ENCODE results near the gene C1QTNF9.

C1QTNF9 gene

DNA sequence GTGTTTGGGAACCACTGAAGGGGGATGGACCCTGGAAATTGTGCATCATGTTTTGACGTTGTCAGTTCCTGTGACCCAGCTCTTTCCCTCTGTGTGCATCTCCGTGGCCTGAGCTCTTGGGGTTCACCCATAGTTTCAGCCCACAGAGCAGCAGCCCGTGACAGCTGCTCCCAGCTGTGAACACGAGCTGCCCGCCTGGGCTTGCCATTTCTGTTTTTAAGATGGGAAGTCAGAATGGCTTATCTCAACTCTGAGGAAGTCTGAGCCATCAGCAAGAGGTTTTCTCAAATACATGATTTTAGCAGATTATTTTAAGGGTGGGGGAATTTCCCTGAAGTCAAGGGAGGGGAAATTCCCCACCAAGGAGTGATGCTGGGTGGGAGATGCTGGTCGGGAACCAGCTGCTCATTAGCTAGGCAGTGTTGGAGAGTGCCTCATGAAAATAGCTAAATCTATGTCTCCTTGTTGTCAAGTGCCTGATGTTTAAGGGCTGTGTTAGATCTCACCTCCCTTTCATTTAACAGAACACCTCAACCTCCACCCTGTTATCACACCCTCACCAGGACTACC lies 34.8 kb upstream of the C1QTNF9 start:
- peak; percentile 78 for DNase-seq (ENCODE audit: extremely low spot score)
- POLR2A ChIA-PET, result no interaction called here
- CTCF ChIA-PET, result interaction anchor here (0.7 to 1.5 kb wide), 8 partner anchors 10 to 764 kb away, joined by 3 to 5 read pairs (median 3); no protein-coding TSS in a partner anchor
- TF ChIP-seq, protein P1, sequence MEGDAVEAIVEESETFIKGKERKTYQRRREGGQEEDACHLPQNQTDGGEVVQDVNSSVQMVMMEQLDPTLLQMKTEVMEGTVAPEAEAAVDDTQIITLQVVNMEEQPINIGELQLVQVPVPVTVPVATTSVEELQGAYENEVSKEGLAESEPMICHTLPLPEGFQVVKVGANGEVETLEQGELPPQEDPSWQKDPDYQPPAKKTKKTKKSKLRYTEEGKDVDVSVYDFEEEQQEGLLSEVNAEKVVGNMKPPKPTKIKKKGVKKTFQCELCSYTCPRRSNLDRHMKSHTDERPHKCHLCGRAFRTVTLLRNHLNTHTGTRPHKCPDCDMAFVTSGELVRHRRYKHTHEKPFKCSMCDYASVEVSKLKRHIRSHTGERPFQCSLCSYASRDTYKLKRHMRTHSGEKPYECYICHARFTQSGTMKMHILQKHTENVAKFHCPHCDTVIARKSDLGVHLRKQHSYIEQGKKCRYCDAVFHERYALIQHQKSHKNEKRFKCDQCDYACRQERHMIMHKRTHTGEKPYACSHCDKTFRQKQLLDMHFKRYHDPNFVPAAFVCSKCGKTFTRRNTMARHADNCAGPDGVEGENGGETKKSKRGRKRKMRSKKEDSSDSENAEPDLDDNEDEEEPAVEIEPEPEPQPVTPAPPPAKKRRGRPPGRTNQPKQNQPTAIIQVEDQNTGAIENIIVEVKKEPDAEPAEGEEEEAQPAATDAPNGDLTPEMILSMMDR (IDR thresholded peaks at IDR 0.05; ENCODE audit: control extremely low read depth, extremely low read depth, low read depth, missing control alignments), result no peak

DNA sequence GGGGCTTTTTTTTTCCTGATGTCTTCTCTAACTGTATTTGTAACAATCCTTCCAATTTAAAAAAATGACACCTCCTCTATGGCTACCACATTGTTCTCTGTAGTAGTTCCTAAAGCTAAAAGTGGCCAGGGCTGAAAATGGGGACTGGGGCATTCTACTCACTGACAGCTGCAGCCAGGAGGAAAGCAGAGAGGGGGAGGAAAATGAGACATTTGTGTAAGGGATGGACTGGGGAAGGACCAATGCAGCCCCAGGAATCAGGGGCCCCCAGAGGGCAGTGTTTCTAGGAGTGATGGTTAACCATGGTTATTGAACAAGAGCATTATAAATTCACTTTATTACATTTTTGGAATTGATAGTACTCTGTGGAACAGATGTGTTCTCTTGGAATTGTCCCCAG lies 34.3 kb upstream of the C1QTNF9 start:
- no peak for DNase-seq (ENCODE audit: extremely low spot score)
- ChIA-PET CTCF (interaction anchor here (0.7 to 1.5 kb wide), 7 partner anchors 14 to 764 kb away, joined by 3 to 4 read pairs (median 3); no protein-coding TSS in a partner anchor), POLR2A (no interaction called here)
- TF ChIP-seq, protein P1 (IDR thresholded peaks at IDR 0.05; ENCODE audit: control extremely low read depth, extremely low read depth, low read depth, missing control alignments), result no peak

DNA sequence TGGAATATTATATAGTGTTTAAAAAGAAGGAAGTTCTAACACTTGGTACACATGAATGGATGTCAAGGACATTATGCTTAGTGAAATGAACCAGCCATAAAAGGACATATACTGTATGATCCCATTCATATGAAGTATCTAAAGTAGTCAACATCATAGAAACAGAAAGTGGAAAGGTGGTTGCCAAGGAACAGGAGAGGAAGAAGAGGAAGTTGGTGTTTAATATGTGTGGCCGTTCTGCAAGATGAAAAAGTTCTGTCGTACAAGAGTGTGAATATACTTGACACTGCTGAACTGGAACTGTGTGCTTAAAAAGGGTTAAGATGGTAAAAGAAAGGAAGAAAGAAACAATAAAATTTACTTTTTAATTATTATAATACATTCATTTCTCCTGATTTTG lies 33.1 kb upstream of the C1QTNF9 start:
- POLR2A ChIA-PET, result no interaction called here
- CTCF ChIA-PET, result no interaction called here
- DNase-seq (ENCODE audit: extremely low spot score), result no peak
- TF ChIP-seq, protein P1 (IDR thresholded peaks at IDR 0.05; ENCODE audit: control extremely low read depth, extremely low read depth, low read depth, missing control alignments), result no peak

DNA sequence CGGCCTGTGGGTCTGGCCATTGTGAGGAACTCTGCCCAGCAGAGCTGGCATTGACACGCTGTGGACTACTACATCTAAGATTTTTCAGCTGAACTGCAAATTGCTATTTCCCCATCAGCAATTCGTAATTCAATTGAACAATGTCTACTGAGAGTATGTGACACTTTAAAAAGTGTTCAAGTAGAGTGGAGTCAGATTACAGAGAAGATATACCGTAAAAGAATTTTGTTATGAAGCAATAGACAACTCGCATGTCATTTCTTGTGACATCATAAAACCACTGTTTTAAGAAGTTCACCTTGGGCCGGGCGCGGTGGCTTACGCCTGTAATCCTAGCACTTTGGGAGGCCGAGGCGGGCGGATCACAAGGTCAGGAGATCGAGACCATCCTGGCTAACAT lies 32.5 kb upstream of the C1QTNF9 start:
- POLR2A ChIA-PET, result no interaction called here
- no peak for DNase-seq (ENCODE audit: extremely low spot score)
- TF ChIP-seq, protein P1 (IDR thresholded peaks at IDR 0.05; ENCODE audit: control extremely low read depth, extremely low read depth, low read depth, missing control alignments), result no peak
- CTCF ChIA-PET, result no interaction called here

DNA sequence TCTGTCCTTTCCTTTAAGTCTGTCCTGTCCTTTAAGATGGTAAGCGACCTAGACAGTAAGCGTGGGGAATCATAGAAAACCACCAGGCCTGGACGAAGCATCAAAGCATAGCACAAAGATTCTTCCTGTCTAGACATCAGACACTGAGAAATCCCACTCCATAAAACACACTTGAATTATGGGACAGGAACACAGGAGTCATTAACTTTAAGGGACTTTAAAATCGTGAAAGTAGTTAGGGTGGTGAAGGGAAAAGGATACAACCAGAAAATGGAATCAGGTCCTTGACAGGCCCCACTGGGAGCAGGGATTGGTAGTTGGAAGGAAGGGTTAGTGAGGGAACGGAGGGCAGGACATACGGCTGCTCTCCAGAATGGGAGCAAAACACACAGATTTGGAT lies 31.6 kb upstream of the C1QTNF9 start:
- no peak for DNase-seq (ENCODE audit: extremely low spot score)
- ChIA-PET CTCF (interaction anchor here (0.9 to 1.5 kb wide), 2 partner anchors 14 to 49 kb away, joined by 3 to 4 read pairs; no protein-coding TSS in a partner anchor), POLR2A (no interaction called here)
- TF ChIP-seq, protein P1 (IDR thresholded peaks at IDR 0.05; ENCODE audit: control extremely low read depth, extremely low read depth, low read depth, missing control alignments), result no peak

DNA sequence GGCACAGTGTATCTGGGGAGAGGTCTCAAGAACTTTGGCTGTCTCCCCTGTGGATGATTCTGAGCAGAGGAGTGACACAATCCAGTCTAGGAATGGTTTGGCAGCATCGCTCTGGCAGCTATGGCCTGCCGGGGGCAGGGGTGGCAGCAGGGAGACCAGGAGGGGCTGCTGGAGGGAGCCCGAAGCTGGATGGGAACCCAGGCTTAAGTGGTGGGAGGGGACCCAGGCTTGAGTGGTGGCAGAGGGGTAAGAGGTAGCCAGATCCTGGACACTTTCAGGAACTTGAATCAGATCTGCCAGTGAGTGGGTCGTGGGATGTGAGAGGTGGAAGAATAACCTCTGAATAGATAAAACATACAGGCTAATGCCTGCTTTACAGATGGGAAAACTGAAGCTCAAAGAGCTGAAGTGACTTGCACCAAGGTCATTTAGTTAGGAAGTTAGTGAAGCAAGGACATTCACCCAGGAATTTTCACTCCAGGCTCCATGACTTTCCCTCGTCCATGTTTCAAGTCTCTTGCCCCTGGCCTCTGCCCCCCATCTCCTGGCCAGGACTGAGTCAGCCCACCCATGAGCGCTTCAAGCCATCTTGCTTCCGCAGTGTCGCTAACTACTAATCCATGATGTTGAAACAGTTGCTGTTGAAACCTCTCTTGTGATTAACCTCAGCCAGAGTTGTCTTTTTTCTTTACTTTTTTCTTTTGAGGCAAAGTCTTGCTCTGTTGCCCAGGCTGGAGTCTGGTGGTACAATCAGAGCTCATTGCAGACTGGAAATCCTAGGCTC lies 29.9 kb upstream of the C1QTNF9 start:
- TF ChIP-seq, protein P1 (IDR thresholded peaks at IDR 0.05; ENCODE audit: control extremely low read depth, extremely low read depth, low read depth, missing control alignments), result no peak
- ChIA-PET CTCF (interaction anchor here (0.8 to 3.4 kb wide), 4 partner anchors 10 to 14 kb away, joined by 3 to 14 read pairs (median 4); no protein-coding TSS in a partner anchor), POLR2A (no interaction called here)
- no peak for DNase-seq (ENCODE audit: extremely low spot score)
